EL (cell line): ENCODE results near the gene ZNF217.
"Not testable (repeated sequence)": the region's sequence is repeated elsewhere in the genome, so short reads cannot be mapped to it uniquely, and the experiment has no call there.

Experiments
- DNase-seq: peaks from one replicate; pipeline ENCODE4 v3.0.0-alpha.2; 2016

The ZNF217 gene

DNA sequence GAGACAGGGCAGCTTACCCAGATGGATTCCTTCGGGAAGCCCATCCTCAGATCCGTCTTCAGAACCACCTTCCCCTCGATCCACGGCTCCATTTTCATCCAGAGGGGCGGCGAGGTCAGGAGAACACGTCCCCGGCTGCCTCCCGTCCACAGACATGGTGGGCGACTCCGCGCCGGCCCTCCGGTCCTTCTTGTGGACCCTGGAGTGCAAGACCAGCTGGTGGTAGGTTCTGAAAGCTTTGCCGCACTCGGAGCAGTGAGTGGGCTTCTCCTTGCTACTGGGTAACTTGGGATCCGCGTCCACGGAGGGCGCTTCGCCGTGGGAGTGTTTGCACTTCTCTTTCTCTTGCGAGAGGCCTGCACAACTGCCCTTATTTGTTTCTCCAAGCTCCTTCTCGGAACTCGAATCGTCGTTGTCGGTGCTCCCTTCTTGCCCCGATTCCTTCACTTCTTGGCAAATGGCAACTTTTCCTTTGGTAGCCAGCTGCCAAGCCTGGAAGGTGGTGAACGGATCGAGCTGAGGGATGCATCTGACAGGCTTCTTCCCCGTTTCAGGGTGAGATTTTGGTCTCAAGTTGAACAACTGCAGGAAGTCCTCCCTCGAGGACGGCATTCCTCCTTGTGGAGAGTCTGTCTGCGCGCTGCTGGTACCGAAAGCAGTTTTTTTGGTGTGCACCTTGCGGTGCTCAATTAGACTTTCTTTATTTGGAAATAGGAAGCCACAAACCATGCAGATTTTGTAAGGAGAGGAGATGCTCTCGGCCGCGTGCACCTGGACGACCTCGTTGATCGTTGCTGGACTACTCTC, 12.0 kb downstream of the ZNF217 start:
- no peak for DNase-seq

DNA sequence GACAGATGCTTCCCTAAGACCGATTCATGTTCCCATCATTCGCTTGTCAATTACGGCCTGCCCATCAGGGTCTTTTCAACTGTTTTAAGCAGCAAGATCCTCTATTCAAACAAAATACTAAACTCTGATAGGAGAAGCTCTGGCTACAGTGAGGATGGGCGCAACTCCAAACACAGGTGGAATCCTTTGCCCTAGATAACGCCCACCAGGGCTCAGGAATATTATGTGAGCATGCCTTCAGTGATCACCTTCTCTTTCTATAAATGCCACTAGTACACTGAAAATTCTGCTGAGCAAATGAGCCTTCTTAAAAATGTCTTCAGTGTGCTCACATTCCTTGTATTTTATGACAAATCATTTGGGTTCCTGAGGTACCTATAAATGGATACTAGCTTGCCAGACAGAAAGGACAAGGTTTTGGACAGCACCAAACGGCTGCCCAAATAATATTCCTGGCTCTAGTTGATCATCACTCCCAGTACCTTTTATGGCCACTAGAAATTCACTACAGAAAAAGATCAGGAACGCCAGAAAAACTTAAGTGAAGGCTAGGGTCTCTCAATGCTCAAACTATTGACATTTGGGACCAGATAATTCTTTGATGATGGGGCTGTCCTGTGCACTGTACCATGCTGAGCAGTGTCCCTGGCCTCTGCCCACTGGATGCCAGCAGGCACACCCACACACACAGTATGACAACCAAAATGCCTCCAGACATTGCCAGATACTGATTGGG, 13.1 kb downstream of the ZNF217 start:
- no peak for DNase-seq

DNA sequence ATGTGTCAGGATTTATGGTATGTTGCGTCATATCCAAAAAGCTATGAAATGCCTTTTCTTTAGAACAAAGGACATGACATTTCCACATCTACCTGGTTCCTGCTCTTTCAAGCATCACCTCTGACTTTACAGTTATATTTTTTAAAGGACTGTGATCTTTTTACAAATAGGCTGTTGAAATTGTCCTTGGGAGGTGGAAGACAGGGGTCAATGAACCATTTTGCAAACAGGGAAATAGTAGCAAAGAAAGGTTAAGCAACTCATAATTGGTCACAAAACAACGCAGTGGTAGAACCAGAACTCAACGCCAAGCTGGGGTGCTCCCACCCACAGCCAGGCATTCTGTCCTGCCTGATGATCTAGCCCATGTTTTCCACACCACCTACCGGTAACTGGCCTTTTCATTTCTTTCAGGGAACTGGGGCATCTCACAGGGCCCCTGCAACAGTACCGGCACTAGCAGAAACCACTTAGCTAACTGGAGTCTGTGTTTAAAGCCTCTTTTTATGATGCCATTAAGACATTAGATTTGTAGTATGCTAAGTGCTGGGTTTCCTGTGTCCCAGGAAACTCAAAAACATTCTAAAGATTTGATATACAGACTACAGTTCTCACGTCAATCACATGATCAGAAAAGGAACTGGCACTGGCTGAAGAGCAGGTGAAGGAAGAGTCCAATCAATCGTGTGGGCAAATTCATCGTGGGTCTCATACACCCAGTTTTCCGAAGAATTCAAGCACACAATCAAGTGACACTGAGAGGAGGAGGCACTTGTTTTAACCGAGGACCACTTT, 13.9 kb downstream of the ZNF217 start:
- DNase-seq = peak; percentile 80

DNA sequence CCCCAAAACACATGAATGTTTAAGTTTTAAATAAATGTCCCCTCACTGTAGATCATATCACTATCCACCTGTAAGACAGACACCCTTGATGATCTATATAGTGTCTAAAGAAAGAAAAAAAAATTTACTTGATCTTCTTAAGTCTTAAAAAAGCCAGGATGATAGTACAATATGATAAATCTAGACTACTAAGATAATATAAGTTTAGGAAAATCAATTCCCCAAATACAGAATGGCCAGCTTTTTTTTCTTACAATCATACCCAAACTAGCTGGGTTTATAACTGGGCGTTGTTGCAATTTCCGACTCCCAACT, 14.4 kb downstream of the ZNF217 start:
- no peak for DNase-seq

DNA sequence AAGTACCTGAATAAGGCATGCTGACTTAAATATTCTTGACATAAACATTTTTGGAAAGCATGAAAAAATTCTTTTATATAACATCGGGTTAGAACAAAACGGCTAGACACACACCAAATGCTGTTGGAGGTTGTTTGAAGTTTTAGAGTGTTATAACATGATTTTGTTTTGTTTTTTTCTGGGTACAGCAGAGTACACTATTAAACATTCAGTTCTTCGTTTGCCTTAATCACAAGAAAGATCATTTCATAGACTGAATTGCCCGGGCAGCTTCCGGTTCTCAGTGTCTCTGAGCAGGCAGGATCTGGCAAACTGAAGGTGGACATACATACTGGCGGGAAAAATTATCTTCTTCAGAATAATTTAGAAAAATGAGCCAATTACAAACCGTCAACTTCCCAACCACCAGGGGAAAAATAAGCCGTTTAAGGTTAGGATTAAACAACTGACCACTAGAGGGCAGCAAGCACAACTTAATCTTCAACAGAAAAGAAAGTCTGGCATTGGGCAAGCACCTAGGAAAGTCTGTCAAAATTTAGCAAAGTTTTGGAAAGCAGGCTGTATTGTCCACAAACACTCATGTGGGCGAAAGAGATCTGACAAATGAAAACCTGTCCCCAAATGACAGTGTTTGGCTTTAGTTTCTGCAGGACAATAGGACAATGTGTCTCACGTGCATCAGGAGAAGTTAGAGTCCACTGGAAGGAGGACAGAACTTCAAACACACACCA, 15.0 kb downstream of the ZNF217 start:
- peak; percentile 88 for DNase-seq

DNA sequence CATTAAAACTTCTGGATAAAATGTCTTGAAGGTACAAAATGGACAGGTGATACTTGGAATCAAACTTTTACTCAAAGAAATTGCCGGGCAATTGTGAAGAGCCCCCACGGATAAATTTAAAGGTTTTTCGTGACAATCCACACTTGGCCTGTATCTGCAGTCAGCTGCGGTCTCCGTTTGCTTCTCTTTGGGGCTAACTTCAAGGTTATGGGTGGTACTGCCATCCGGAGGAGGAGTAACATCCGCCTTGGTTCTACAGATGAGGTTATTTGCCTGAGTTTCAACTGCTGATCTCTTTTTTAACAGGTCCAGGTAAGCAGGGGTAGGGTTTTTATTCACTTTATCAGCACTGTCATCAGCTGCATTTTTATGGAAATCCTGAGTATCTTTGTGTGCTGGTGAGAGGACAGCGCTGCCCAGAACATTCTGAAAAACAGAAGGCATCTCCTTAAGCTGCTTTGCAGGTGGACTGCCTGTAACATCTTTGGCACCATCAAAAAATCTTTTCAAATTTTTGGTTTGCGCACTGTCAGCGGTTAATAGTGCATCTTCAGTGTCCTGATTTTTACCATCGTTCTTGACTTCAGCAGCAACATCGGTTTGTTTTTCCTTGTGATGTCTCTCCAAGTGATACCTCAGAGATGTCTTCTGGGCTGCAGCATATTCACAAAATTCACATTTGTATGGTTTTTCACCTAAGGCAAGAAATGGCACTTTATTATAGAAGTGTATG, 16.9 kb downstream of the ZNF217 start:
- no peak for DNase-seq

DNA sequence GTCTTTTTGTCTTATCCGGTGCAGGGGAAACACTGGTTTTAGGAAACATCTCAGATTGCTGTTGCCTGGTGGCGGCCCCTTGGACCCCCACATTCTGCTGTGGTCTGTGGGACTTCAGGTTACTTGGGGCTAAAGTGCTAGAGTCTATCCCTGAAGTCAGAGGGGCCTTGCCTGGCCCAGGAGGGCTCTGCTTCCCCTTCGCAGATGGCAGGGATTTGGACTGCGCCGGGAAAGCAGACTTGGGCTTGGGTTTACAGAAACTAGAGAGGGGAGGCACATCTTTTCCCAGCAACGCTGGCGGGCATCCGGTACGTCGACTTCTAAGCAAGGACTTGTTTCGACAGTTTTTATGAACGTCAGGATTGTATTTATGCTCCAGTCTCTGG, 17.5 kb downstream of the ZNF217 start:
- no peak for DNase-seq

DNA sequence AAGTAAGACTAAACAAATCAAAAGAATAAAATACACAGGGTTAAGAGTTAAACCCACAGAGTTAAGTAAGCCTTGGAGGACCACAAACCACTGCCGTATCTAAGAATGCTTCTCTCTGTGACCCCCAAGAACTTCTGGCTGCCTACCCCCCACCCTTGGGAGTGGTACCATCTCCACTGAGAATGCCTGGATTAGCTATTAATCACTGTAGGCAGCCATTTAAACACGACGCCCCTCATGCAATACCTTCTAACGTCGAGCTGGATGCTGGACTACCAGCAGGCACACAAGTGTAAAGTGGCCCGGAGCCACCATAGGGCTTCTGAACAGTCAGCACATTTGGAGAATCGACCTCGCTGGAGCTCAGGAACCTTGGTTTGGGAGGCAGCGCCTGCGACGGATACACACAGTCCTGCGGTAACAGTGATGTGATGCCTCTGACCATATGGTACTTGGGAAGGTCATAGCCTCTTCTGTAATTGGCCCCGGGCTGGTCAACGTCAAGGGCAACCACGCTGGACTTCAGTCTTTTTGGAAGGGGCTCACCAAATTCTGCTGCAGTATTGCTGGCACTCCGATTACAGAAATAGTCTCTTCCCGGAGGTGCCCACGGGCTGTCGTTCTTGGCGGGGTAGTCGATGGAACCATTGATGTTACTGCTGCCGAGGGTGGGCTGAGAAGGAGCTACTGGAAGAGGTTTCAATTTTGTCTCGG, 18.0 kb downstream of the ZNF217 start:
- no peak for DNase-seq

DNA sequence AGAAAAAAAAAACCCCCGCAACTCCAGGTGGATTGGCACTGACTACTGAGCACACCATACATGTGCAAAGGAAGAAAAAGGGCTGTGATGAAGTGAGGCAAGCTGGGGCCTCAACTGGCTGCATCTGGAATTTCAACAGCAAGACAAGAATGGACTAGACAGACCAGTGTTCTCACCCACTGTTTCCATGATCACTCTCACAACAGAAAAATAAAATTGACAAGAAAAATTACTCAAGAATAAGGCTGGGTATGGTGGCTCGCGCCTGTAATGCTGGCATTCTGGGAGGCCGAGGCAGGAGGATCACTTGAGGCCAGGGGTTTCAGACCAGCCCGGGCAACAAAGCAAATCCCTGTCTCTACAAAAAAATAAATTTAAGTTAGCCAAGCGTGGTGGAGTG, 18.8 kb downstream of the ZNF217 start:
- no peak for DNase-seq

DNA sequence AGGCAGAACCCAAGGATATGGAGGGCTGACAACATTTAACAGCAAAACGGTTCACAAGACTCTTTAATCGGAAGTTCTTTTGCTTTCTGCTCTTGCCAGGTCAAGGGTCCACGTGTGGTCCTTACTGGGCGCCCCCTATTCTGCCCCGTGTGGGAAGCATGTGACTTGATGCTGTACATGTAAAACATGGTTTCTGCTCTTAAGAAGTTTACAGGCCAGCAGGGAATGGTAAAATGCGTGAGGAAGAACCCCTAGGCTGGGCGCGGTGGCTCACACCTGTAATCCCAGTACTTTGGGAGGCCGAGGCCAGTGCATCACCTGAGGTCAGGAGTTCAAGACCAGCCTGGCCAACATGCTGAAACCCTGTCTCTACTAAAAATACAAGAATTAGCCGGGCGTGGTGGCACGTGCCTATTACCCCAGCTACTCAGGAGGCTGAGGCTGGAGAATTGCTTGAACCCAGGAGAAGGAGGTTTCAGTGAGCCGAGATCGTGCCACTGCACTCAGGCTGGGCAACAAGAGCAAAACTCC, 19.3 kb downstream of the ZNF217 start:
- no peak for DNase-seq

DNA sequence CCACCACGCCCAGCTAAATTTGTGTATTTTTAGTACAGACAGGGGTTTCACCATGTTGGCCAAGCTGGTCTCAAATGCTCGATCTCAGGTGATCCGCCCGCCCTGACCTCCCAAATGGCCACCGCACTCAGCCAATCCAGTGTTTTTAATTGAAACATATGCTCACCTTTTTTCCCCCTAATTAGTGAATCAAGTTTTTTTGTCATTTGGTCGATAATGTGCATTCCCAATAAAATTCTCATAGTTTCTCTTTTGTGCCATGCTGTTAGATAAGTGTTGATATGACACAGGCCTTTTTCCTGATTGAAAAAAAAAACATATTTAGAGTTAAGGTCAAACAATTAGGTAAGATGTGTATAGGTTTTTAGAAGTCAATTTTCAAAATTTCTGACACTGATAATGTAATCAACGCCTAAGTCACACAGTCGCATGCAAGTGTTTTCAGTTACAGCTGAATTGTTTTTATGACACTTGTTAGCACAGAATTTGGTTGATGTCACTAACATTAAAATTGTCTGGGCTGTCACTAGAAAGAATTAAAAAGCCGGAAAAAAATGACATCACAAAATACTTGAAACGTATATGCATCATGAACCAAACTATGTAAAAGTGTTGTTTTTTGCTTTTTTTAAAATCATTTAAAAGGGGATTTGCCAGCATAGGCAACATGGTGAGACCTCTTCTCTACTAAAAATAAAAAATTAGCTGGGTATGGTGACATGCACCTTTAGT, 21.9 kb downstream of the ZNF217 start:
- no peak for DNase-seq

DNA sequence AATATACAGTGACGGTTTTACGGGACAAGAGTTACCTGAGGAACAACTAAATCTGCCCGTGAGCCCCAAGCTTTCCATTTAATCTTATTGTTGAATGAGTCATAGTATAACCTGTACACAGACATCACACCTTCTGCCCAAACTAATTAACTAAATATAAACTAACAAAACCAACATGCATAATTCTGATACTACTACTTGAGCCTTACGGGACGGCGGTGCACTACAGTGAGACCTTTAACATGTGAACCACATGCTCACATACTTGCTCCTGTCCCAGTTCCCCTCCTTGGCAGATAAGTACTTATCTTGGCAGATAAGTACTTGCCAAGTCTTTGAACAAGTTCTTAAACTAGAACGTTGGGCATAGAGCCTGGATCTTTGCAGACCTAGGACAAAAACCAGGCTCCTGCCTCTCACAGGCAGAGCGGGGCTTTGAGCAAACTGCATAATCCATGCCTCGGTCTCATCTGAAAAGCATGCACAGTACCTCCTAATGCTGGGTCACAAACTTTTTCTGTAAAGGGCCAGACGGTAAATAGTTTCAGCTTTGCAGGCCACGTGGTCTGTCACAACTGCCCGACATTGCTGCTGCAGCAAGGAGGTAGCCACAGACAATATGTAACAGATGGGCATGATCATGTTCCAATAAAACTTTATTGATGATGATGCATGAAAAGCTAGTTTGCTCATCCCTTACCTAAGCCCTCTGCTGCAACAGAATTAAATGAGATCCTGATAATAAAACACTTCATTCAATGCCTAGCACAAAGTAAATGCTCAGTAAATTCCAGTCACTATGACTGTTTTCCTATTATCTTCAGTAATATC, 23.0 kb downstream of the ZNF217 start:
- DNase-seq = no peak

DNA sequence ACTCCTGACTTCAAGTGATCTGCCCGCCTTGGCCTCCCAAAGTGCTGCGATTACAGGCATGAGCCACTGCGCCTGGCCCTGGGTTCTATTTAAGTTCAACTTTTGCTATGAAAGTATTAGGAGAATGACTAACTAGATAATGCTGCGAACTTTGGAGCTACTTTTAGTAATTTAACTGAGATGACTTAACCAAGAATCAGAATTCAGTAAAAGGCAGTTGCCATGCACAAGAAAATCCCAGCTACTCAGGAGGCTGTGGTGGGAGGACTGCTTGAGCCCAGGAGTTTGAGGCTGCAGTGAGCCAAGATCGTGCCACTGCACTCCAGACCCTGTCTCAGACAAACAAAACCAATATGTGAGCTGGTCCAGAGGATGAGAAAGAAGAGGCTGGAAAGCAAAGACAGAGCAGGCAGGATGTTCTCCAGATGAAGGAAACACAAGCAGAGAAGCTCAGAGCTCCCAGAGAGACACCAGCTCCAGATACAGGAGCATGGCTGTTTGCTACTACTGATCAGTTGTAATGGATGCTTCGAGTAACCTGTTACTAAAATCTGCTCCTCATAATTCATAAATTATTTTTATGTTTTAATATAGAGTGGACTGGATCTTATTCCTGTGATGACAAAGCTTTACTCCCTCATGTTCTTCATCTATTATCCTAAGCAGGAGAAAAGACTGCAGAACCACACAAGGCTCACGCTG, 23.9 kb downstream of the ZNF217 start:
- no peak for DNase-seq

DNA sequence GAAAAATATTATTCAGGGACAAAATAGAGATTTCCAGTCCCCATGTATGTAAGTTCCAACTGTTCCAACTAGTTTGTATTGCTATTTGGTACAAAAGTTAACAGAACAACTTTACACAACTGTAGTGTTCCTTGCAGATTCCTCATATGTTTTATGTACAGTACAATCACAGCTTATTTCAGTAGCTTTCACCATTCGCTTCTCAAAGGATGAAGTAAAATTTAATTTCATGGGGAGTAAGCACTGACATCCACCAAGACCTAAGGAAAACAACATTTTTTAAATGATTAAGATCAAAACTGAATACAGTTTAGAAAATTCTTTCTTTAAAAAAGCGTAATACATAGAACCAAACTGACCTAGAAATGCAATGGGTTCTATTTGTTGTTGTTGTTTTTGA, 24.6 kb downstream of the ZNF217 start:
- no peak for DNase-seq

DNA sequence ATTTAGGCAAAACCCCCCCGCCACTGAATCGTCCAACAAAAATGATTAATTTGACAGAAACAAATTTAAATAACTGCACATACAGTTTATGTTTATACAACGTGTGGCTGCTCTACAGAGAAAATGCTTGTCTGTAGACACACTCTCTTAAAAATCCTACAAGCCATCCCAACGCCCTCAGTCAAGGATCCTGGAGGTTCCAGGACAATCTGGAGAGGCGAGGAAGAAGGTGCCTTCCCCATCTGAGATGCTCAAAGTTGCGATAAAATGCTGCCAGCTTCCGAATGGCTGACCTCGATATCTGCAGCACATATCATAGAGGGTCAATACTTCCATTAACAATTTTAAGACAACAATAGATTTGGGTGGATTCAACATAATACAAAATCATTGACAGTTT, 25.3 kb downstream of the ZNF217 start:
- no peak for DNase-seq

DNA sequence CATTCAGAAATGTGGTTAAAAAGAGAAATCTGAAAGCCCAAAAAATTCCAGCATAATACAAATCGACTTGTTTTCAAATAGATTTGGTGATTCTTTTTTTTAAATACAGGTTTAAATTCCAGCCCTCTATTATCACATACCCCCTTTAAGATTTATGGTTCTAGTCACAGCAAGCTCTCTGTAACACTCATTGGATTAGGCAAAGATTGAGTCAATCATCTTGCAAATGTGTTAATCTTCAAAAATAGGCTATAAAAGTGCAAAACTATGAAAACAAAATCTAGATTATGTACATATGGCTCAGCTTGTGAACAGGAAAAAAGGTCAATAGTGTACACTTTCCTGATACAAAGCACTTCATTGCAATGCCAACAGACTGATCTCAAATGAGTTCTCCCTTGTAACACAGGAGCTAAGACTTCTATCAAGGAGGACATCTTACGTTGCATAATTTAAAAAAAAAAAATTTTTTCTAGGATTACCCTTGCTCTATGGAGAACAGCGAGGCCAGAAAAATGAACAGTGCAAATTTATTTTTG, 26.2 kb downstream of the ZNF217 start:
- DNase-seq = no peak

DNA sequence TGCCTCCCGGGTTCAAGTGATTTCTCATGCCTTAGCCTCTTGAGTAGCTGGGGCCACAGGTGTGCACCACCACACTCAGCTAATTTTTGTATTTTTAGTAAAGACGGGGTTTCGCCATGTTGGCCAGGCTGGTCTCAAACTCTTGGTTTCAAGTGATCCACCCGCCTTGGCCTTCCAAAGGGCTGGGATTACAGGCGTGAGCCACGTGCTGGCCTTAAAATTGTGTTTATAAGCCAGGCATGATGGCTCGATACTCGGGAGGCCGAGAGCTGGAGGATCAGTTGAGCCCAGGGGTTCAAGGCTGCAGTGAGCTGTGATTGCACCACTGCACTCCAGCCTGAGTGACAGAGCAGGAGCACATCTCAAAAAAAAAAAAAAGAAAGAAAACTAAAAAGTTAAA, 27.0 kb downstream of the ZNF217 start:
- not testable (repeated sequence) for DNase-seq

DNA sequence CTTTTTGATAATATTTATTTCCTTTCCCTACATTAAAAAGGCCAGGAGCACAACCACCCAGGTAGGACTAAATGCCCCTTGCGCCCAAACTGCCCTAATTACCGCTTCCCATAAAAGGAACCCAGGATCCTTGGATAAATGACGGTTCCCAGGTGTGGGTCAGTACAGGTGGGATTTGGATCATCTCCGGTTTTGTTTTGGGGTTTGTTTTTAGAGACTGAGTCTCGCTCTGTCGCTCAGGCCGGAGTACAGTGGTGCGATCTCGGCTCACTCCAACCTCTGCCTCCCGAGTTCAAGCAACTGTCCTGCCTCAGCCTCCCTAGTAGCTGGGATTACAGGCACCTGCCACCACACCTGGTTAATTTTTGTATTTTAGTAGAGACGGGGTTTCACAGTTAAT, 28.4 kb downstream of the ZNF217 start:
- no peak for DNase-seq
